ENCODE results near the gene MEX3D.

DNA sequence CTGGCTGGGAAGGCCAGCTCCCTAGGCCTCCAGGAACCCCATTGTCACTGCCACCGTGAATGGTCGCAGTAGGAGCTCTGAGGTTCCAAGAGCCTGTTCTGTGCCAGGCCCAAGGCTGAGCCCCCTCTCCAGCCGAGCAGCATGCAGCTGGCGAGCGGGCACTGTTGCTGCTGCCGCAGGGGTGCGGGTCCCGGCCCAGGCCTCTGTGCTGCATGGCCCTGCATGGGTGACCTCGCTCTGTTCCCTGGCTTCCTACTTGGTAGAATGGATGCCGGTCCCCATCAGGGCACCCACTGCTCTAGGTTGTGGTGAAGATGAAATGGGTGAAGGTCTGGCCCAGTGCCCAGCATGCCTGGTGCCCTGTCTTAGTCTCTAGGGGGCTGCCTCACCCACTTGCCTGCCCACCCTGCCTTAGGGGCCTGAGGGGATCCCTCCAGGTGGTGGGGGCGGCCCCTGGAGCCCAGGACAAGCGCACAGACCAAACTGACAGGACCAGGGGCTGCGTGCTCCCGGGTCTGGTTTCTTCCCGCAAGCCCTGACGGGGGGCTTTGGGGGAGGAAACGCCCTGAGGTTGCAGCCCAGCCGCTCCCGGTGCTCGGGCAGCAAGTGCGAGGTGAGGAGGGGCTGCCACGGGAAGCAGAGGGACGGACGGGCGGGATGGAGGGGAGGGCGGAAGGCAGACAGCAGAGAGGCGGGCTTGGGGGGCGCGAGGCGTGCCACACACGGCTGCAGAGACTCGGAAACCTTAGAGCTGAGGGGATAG is 45.9 kb upstream of the MEX3D start:
- TF ChIP-seq, protein P1, sequence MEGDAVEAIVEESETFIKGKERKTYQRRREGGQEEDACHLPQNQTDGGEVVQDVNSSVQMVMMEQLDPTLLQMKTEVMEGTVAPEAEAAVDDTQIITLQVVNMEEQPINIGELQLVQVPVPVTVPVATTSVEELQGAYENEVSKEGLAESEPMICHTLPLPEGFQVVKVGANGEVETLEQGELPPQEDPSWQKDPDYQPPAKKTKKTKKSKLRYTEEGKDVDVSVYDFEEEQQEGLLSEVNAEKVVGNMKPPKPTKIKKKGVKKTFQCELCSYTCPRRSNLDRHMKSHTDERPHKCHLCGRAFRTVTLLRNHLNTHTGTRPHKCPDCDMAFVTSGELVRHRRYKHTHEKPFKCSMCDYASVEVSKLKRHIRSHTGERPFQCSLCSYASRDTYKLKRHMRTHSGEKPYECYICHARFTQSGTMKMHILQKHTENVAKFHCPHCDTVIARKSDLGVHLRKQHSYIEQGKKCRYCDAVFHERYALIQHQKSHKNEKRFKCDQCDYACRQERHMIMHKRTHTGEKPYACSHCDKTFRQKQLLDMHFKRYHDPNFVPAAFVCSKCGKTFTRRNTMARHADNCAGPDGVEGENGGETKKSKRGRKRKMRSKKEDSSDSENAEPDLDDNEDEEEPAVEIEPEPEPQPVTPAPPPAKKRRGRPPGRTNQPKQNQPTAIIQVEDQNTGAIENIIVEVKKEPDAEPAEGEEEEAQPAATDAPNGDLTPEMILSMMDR (IDR thresholded peaks at IDR 0.05) = no peak
- no peak for TF ChIP-seq POLR2A (IDR thresholded peaks at IDR 0.05)
